ENCODE measurements around the gene IGHMBP2. TPM values are rescaled to one million over a fixed set of nuclear protein-coding genes. Genes with fewer than 3 reads are reported as not detected.

IGHMBP2 gene
- total and polyA plus RNA-seq, 9 of the 15 experiments (the other 6 are each of a cell fraction or from before 2014, with no cell fraction given), result 1.6 to 24.8 (median 14.5) TPM

DNA sequence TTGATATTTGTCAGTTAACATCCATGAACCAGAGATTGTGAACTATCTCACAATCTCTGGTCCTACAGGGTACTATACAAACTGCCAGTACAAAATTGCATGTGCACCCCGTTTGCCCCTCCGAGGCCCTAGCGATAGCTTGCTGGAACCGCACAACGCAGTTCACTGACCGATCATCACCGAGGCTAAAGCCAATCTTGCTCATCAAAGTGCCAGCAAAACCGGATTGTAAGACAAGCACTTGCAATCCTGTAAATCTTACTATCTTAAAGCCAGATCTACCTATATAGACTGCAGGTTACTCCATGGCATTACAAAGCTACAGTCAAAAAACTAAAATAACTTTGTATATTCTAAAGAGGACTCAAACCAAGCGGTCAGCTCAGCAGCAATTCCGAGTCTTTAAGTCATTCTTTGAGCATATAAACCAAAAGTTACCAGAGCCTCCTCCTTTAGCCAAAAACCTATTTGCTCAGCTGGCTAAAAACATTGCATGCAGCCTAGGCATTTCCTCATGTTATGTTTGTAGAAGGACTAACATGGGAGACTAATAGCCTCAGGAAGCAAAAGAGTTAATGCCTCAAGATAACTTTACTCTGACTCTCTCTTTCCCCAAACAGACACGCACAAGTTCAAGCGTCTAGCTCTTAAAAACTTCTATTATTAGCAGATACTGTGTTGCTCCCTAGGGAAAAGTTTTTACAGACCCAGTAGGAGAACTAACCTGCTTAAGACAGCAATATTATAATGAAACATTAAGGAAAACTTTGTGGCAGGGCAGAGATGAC, 31.3 kb upstream of the IGHMBP2 start:
- H3K9me3 ChIP-seq (replicated peaks; ENCODE audit: control insufficient read depth, insufficient read depth, low read depth, low read length), result no peaks in the 10 kb centered on the region
- intact Hi-C loops (cut with micrococcal nuclease), result no loop called here
- CTCF ChIA-PET (ENCODE audit: low intra/inter-chr PET ratio), result no interaction called here

More for the DNA sequence above, 31.3 kb upstream of the IGHMBP2 start:
- DNase-seq (ENCODE audit: extremely low read depth in 1 of 4, low spot score in 3 of 4) (no peak), ATAC-seq (no peak), FAIRE-seq (no peak)
- H3K9ac ChIP-seq (ENCODE audit: insufficient read depth in 1 of 2, low read depth in 2 of 2, low read length in 2 of 2), result no peak overlapping the region
- H3K79me2 ChIP-seq (ENCODE audit: control insufficient read depth, insufficient read depth, low read length), result no peaks in the 10 kb centered on the region
- H3K27me3 ChIP-seq (ENCODE audit: control insufficient read depth in 2 of 2, insufficient read depth in 2 of 2, low read length in 2 of 2), result no peaks in the 10 kb centered on the region
- no peaks in the 10 kb centered on the region for H3K36me3 ChIP-seq (ENCODE audit: control insufficient read depth, insufficient read depth, low read length)
- no peak overlapping the region for H2AFZ ChIP-seq (ENCODE audit: low read depth, low read length)
- BruUV-seq (replicated peaks), result no TSS peak
- POLR2A ChIA-PET, result interaction anchor here (1.5 kb wide), 1 partner anchor 29 kb away, joined by 3 read pairs; no protein-coding TSS in a partner anchor
- TF ChIP-seq, protein P1, sequence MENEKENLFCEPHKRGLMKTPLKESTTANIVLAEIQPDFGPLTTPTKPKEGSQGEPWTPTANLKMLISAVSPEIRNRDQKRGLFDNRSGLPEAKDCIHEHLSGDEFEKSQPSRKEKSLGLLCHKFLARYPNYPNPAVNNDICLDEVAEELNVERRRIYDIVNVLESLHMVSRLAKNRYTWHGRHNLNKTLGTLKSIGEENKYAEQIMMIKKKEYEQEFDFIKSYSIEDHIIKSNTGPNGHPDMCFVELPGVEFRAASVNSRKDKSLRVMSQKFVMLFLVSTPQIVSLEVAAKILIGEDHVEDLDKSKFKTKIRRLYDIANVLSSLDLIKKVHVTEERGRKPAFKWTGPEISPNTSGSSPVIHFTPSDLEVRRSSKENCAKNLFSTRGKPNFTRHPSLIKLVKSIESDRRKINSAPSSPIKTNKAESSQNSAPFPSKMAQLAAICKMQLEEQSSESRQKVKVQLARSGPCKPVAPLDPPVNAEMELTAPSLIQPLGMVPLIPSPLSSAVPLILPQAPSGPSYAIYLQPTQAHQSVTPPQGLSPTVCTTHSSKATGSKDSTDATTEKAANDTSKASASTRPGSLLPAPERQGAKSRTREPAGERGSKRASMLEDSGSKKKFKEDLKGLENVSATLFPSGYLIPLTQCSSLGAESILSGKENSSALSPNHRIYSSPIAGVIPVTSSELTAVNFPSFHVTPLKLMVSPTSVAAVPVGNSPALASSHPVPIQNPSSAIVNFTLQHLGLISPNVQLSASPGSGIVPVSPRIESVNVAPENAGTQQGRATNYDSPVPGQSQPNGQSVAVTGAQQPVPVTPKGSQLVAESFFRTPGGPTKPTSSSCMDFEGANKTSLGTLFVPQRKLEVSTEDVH (IDR thresholded peaks at IDR 0.05; ENCODE audit: low read depth, partially characterized antibody), result no peak
- no peak for TF ChIP-seq C11orf30 (IDR thresholded peaks at IDR 0.05; ENCODE audit: low read depth)
- TF ChIP-seq ZNF316 (IDR thresholded peaks at IDR 0.05), result no peak
- no peak for TF ChIP-seq FOXK2 (conservative IDR thresholded peaks at IDR 0.05 in 1 of 2, IDR thresholded peaks at IDR 0.05 in 1 of 2; ENCODE audit: low read depth in 2 of 2)
- H3K4me2 ChIP-seq (ENCODE audit: insufficient read depth, low read length), result no peak overlapping the region
- peaks cover 0 to 10% of the 10 kb centered on the region in 2 experiments; a peak in 2 of 5 replicates for H3K4me1 ChIP-seq (replicated peaks in 1 of 2; ENCODE audit: control insufficient read depth in 2 of 2, insufficient read depth in 2 of 2, low read length in 2 of 2)
- H3K4me3 ChIP-seq, result no peak overlapping the region
- no peaks in the 10 kb centered on the region for H3K9me1 ChIP-seq (ENCODE audit: control insufficient read depth, insufficient read depth, low read length)
- no peaks in the 10 kb centered on the region for H4K20me1 ChIP-seq (replicated peaks; ENCODE audit: control insufficient read depth, insufficient read depth, low read length)
- no peak overlapping the region for H3K27ac ChIP-seq (ENCODE audit: extremely low read depth, low read depth, low read length)
- in situ Hi-C loops (cut with MboI), result no loop called here
- 41% methylated on average over 11 of the region's 12 CpGs for WGBS (ENCODE audit: insufficient coverage, low coverage, missing lambda C conversion rate)
